ENCODE data around the gene MALRD1.

DNA sequence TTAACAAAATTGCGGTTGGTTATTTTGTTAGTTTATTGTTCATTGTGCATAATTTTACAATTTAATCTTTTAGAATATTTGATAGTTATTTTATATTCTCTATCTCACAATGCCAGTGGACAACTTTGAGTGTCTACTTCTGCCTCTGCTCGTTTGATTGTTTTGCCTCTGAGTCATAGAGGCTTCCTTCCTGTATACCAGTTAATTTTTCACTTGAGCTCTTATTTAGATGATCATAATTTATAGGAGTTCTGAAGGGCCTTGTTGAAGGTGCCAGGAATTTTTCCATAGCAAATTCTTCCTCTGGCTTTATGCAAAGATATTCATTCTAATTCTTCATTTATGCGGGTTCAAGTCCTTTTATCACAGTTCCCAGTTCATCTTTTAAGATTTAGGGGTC is 5.2 kb upstream of the MALRD1 start:
- TF ChIP-seq, protein P1, sequence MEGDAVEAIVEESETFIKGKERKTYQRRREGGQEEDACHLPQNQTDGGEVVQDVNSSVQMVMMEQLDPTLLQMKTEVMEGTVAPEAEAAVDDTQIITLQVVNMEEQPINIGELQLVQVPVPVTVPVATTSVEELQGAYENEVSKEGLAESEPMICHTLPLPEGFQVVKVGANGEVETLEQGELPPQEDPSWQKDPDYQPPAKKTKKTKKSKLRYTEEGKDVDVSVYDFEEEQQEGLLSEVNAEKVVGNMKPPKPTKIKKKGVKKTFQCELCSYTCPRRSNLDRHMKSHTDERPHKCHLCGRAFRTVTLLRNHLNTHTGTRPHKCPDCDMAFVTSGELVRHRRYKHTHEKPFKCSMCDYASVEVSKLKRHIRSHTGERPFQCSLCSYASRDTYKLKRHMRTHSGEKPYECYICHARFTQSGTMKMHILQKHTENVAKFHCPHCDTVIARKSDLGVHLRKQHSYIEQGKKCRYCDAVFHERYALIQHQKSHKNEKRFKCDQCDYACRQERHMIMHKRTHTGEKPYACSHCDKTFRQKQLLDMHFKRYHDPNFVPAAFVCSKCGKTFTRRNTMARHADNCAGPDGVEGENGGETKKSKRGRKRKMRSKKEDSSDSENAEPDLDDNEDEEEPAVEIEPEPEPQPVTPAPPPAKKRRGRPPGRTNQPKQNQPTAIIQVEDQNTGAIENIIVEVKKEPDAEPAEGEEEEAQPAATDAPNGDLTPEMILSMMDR (IDR thresholded peaks at IDR 0.05) = no peak
- TF ChIP-seq POLR2A (IDR thresholded peaks at IDR 0.05) (no peak), EP300 (IDR thresholded peaks at IDR 0.05) (no peak), POLR2AphosphoS5 (IDR thresholded peaks at IDR 0.05) (no peak)
